H9 (cell line): ENCODE measurements around the gene QSER1. TPM values are rescaled to one million over a fixed set of nuclear protein-coding genes. Genes with fewer than 3 reads are reported as not detected.

Source experiments
- DNase-seq: peaks from one replicate; pipeline ENCODE4 v3.0.0-alpha.2; 2017
- H2AFZ ChIP-seq: one replicate; pipeline ENCODE4 v1.6.1; 2013; ENCODE audit warnings: mild to moderate bottlenecking, low read length, control low read depth, moderate library complexity
- H2AK5ac ChIP-seq: 2 replicates; pipeline ENCODE4 v1.6.1; 2013; ENCODE audit warnings: low read length, control low read depth, mixed read lengths; ENCODE audit not compliant: insufficient read length
- H2BK120ac ChIP-seq: one replicate; pipeline ENCODE4 v1.6.1; 2013; ENCODE audit warnings: low read depth, mild to moderate bottlenecking, low read length, control low read depth, inconsistent platforms; ENCODE audit not compliant: poor library complexity, severe bottlenecking
- H2BK12ac ChIP-seq: 2 replicates; pipeline ENCODE4 v1.6.1; 2013; ENCODE audit warnings: low read length, control low read depth, mixed read lengths, low read depth; ENCODE audit not compliant: insufficient read length
- H2BK15ac ChIP-seq: 2 replicates; pipeline ENCODE4 v1.6.1; 2013; ENCODE audit warnings: low read depth, low read length, control low read depth
- H2BK20ac ChIP-seq: one replicate; pipeline ENCODE4 v1.6.1; 2013; ENCODE audit warnings: low read depth, mild to moderate bottlenecking, low read length, control low read depth, inconsistent platforms; ENCODE audit not compliant: poor library complexity, severe bottlenecking
- H2BK5ac ChIP-seq: 2 replicates; pipeline ENCODE4 v1.6.1; 2013; ENCODE audit warnings: low read length, control low read depth, mixed read lengths; ENCODE audit not compliant: insufficient read length
- H3K14ac ChIP-seq: 2 replicates; pipeline ENCODE4 v1.6.1; 2013; ENCODE audit warnings: low read length, control low read depth; ENCODE audit not compliant: insufficient read depth
- H3K18ac ChIP-seq: 2 replicates; pipeline ENCODE4 v1.6.1; 2013; ENCODE audit warnings: low read depth, mild to moderate bottlenecking, mixed read lengths, low read length, control low read depth; ENCODE audit not compliant: insufficient read length
- H3K23ac ChIP-seq: 2 replicates; pipeline ENCODE4 v1.6.1; 2013; ENCODE audit warnings: low read length, control low read depth, mixed read lengths, low read depth; ENCODE audit not compliant: insufficient read length
- H3K23me2 ChIP-seq: 2 replicates; pipeline ENCODE4 v1.6.1; 2013; ENCODE audit warnings: low read depth, mild to moderate bottlenecking, mixed read lengths, low read length, control low read depth; ENCODE audit not compliant: insufficient read length, poor library complexity, severe bottlenecking
- H3K27ac ChIP-seq: 2 replicates; pipeline ENCODE4 v1.5.1; 2013; ENCODE audit warnings: low read length, control low read depth, mixed read lengths, low read depth; ENCODE audit not compliant: insufficient read length
- H3K27me3 ChIP-seq: 2 replicates; pipeline ENCODE4 v1.6.1; 2013; ENCODE audit warnings: low read length, control low read depth, inconsistent platforms; ENCODE audit not compliant: insufficient read depth
- H3K4ac ChIP-seq: 2 replicates; pipeline ENCODE4 v1.6.1; 2013; ENCODE audit warnings: low read depth, mild to moderate bottlenecking, control low read depth, inconsistent platforms, low read length, moderate library complexity
- H3K4me1 ChIP-seq: 2 replicates; pipeline ENCODE4 v1.6.1; 2013; ENCODE audit warnings: low read length, control low read depth, inconsistent platforms; ENCODE audit not compliant: insufficient read depth
- H3K4me2 ChIP-seq: 2 replicates; pipeline ENCODE4 v1.6.1; 2013; ENCODE audit warnings: low read length, control low read depth, mixed read lengths; ENCODE audit not compliant: insufficient read length, insufficient read depth
- H3K56ac ChIP-seq: 2 replicates; pipeline ENCODE4 v1.6.1; 2013; ENCODE audit warnings: low read depth, mild to moderate bottlenecking, mixed read lengths, low read length, control low read depth; ENCODE audit not compliant: insufficient read length
- H3K79me1 ChIP-seq: 2 replicates; pipeline ENCODE4 v1.6.1; 2013; ENCODE audit warnings: low read depth, mild to moderate bottlenecking, moderate library complexity, low read length, control low read depth, inconsistent platforms; ENCODE audit not compliant: insufficient read depth, poor library complexity, severe bottlenecking
- H3K79me2 ChIP-seq: 2 replicates; pipeline ENCODE4 v1.6.1; 2013; ENCODE audit warnings: low read length, control low read depth, inconsistent platforms; ENCODE audit not compliant: insufficient read depth
- H3K9ac ChIP-seq: 2 replicates; pipeline ENCODE4 v1.6.1; 2013; ENCODE audit warnings: low read length, control low read depth, mixed read lengths; ENCODE audit not compliant: insufficient read length; ENCODE audit errors: extremely low read depth
- H3K9me3 ChIP-seq: one replicate; pipeline ENCODE4 v1.6.1; 2013; ENCODE audit warnings: low read depth, low read length, inconsistent platforms; ENCODE audit not compliant: control insufficient read depth
- H3T11ph ChIP-seq: one replicate; pipeline ENCODE4 v1.6.1; 2013; ENCODE audit warnings: mild to moderate bottlenecking, low read length, control low read depth, inconsistent platforms
- H4K20me1 ChIP-seq: one replicate; pipeline ENCODE4 v1.6.1; 2013; ENCODE audit not compliant: control insufficient read depth, insufficient read length, insufficient read depth
- H4K5ac ChIP-seq: 2 replicates; pipeline ENCODE4 v1.6.1; 2013; ENCODE audit warnings: low read depth, mild to moderate bottlenecking, mixed read lengths, low read length, control low read depth; ENCODE audit not compliant: insufficient read length
- H4K8ac ChIP-seq: replicated peaks from 2 replicates; pipeline ENCODE4 v1.6.1; 2013; ENCODE audit warnings: low read length, control low read depth, mixed read lengths, low read depth; ENCODE audit not compliant: insufficient read length
- H4K91ac ChIP-seq: 2 replicates; pipeline ENCODE4 v1.6.1; 2013; ENCODE audit warnings: low read depth, mild to moderate bottlenecking, moderate library complexity, mixed read lengths, low read length, control low read depth; ENCODE audit not compliant: insufficient read length
- H3K27ac Mint-ChIP-seq, 3 experiments: 2 replicates in 2 of 3; 3 replicates in 1 of 3; pipeline ENCODE4 v1.8.0; 2020 to 2021; ENCODE audit warnings: mixed read lengths in 3 of 3, mild to moderate bottlenecking in 1 of 3, moderate library complexity in 1 of 3
- H3K27me3 Mint-ChIP-seq: 2 replicates; pipeline ENCODE4 v1.8.0; 2021; ENCODE audit warnings: low read depth, mild to moderate bottlenecking, moderate library complexity, mixed read lengths
- H3K36me3 Mint-ChIP-seq, 3 experiments: 2 replicates in 2 of 3; 3 replicates in 1 of 3; pipeline ENCODE4 v1.8.0; 2020 to 2021; ENCODE audit warnings: low read depth in 3 of 3, mixed read lengths in 3 of 3; ENCODE audit not compliant: insufficient read depth in 1 of 3
- H3K4me1 Mint-ChIP-seq, 2 experiments: 2 replicates each; pipeline ENCODE4 v1.8.0; 2020; ENCODE audit warnings: mixed read lengths in 2 of 2
- H3K4me3 Mint-ChIP-seq, 2 experiments: 2 replicates in 1 of 2; 3 replicates in 1 of 2; pipeline ENCODE4 v1.8.0; 2020 to 2021; ENCODE audit warnings: mild to moderate bottlenecking in 2 of 2, mixed read lengths in 2 of 2, moderate library complexity in 1 of 2
- H3K9me3 Mint-ChIP-seq, 2 experiments: 2 replicates in 1 of 2; 3 replicates in 1 of 2; pipeline ENCODE4 v1.8.0; 2020; ENCODE audit warnings: mild to moderate bottlenecking in 2 of 2, mixed read lengths in 2 of 2, moderate library complexity in 1 of 2
- CTCF ChIP-seq: fragments of 200-600 bp; sonication (generic); conservative IDR thresholded peaks from 3 replicates; pipeline ENCODE4 v1.8.0; 2021; ENCODE audit warnings: antibody characterized with exemption, mild to moderate bottlenecking
- WGBS: extraction: QIAGEN DNeasy Blood & Tissue Kit; methylation state at CpG from one replicate; pipeline ENCODE4 v1.1.7; 2013; ENCODE audit warnings: missing lambda C conversion rate, low lambda C conversion rate, mixed read lengths; ENCODE audit not compliant: insufficient read length; ENCODE audit errors: extremely low coverage; 5-methylcytosine and 5-hydroxymethylcytosine counted together
- total RNA-seq: library from RNA; stranded (reverse); gene quantifications from 2 replicates; pipeline ENCODE4 v1.2.1, GENCODE V29; 2021

QSER1 gene
- total RNA-seq, 1 experiment from 2014 or later: 139 TPM

GRCh38 chr11:32908619-32909018, 16.0 kb downstream of the QSER1 start:
- Histone ChIP-seq H2BK12ac (no peak overlapping the region), H3K27me3 (no peaks in the 10 kb centered on the region), H3K18ac (no peak overlapping the region), H4K91ac (no peak overlapping the region), H3K9ac (no peak overlapping the region), H3K79me1 (no peaks in the 10 kb centered on the region), H3K56ac (no peak overlapping the region), H4K5ac (no peak overlapping the region), H2AK5ac (no peak overlapping the region), H3K23ac (no peak overlapping the region), H3K4me1 (peaks cover 2% of the 10 kb centered on the region; the same call in 1 of the 2 replicates), H4K8ac (no peak overlapping the region), H2AFZ (no peak overlapping the region), H2BK5ac (no peak overlapping the region), H3K14ac (no peak overlapping the region), H3K27ac (no peak overlapping the region), H2BK120ac (no peak overlapping the region), H3K4me2 (no peak overlapping the region), H3K9me3 (no peaks in the 10 kb centered on the region), H4K20me1 (no peaks in the 10 kb centered on the region), H3K79me2 (peaks cover 70% of the 10 kb centered on the region; the same call in 1 of the 2 replicates), H2BK20ac (no peak overlapping the region), H2BK15ac (no peak overlapping the region), H3K23me2 (no peaks in the 10 kb centered on the region), H3T11ph (no peak overlapping the region), H3K4ac (no peak overlapping the region)
- no peaks in the 10 kb centered on the region for H3K27me3 Mint-ChIP-seq
- H3K27ac Mint-ChIP-seq: peak overlapping the region in 1 of 3 experiments; percentile 85; a peak in 3 of 7 replicates
- no peaks in the 10 kb centered on the region for H3K9me3 Mint-ChIP-seq
- peaks cover 12 to 55% (median 53%) of the 10 kb centered on the region in 3 experiments; a peak in 6 of 7 replicates for H3K36me3 Mint-ChIP-seq
- H3K4me3 Mint-ChIP-seq: no peak overlapping the region
- TF ChIP-seq CTCF: no peak
- peaks cover 48 to 59% of the 10 kb centered on the region in 2 experiments for H3K4me1 Mint-ChIP-seq
- DNase-seq: no peak
- no CpG with 5 or more reads among the region's 6 CpGs for WGBS
